T47D (cell line): ENCODE measurements around the gene SPHK1.

ENCODE experiments used
- DNase-seq, 2 experiments: peaks; one replicate each; pipeline versions ENCODE4 v3.0.0 to v3.0.0-alpha.2; 2011 to 2012; ENCODE audit warnings: low read depth in 1 of 2, low spot score in 1 of 2
- JUND ChIP-seq: IDR thresholded peaks from 2 replicates; pipeline ENCODE4 v1.6.1; 2012; ENCODE audit warnings: low read depth
- in situ Hi-C: cut with HindIII; loops from 2 replicates; pipeline ENCODE4 v1.10.0; 2016; ENCODE audit warnings: low sequenced_read_pairs, low pct_unique_long_range_greater_than_20kb

SPHK1 gene

DNA sequence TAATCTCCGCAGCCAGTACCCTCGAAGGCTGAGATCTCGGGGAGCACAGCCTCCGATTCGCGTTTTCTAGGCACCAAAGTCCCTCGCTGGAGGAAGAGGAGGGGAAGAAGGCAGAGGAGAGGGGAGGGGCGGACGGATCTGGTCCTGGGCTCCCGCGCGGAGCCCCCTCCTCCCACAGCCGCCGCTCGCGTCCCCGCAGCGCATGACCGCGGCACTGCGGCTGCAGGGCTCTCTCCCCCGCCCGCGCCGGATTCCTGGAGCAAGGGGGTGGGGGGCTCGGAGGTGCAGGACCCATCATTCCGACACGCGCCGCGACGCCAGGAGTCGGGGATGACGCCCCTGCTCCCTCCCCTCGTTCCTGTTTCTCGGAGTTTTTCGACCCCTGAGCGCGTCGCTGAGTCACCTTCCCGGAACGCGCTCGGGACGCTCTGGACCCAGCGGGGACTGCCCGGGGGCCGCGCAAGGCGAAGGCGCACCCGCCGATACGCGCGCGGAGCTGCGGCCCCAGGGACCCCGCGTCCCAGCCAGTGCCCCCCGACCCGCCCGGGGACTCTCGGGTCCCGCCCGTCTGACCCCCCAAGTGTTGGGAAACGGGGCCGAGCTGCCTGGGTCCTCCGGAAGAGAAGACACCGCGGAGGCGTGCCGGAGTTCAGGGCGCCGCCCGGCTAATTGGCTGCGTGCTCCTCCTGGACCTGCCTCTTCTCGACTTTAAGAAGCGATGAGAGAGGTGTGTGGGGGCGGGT, 1.4 kb upstream of the SPHK1 start:
- in situ Hi-C loops = no loop called here
- peak; percentile 66 to 93 for DNase-seq
- TF ChIP-seq JUND = no peak

DNA sequence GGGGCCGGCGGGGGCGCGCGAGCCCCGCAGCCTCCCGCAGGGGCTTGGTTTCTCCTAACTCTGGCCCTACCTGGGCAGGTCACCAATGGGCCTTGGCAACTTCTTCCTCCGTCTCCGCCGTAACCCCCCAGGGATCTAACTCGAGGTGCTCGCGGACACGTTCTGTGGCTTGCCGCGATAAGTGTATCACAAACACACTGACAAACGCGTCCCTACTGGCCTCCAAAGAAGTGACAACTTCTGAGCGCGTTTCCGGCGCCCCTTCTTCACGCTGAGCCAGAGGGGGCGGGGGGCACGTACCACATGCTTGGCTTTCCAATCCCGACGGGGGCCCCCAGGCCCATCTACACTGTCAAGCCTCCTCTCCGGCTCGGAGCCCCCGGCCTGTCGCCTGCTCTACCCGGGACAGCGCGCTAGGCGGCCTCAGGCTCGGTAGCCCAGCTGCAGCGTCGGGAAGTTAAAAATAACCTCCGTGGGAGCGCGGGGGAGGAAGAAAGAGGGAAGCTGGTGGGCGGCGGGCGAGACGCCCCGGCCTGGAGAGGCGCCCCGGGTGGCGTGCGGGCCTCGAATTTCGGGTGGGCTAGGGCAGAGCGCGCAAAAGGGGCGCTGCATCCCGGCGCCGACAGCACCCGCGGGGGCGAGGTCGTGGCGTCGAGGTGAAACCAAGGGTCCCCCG, 725 bp upstream of the SPHK1 start:
- DNase-seq = peak; percentile 51 to 73
- in situ Hi-C loops = no loop called here
- no peak for TF ChIP-seq JUND

DNA sequence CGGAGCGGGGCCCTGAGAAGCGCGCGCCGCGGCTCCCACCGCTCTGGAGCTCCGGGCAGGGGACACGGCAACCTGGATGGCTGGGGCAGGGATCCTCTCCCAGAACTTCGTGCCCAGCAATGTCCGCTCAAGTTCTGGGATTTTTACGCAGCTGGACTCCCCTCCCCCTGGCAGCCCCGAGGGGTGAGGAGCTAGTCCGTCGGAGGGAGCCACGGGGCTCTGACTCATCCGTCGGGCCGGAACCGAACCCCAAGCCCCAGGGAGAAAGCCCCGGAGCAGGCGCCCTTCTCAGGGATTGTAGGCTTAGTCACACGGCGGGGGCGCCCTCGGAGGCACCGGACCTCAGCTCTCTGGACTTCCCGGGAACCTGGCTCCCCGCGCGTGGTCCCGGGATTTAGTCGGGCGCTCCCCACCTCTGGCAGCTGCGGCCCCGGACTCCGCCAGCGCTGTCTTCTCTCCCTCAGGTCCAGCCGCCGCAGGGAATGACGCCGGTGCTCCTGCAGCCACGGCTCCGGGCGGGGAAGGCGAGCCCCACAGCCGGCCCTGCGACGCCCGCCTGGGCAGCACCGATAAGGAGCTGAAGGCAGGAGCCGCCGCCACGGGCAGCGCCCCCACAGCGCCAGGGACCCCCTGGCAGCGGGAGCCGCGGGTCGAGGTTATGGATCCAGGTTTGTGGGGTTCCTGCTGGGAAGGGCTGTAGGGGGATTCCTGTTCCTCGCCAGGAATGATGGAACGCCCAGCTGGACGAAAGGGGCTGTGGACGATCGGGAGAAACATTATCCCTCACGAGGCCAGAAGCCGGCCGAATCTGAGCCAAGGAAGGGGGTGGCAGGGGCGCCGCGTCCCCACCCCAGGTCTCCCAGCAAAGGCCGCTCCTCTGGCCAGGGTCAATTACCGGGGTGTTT, 830 bp downstream of the SPHK1 start:
- in situ Hi-C loops = no loop called here
- TF ChIP-seq JUND = no peak
- peak in 1 of 2 experiments; percentile 43 for DNase-seq

DNA sequence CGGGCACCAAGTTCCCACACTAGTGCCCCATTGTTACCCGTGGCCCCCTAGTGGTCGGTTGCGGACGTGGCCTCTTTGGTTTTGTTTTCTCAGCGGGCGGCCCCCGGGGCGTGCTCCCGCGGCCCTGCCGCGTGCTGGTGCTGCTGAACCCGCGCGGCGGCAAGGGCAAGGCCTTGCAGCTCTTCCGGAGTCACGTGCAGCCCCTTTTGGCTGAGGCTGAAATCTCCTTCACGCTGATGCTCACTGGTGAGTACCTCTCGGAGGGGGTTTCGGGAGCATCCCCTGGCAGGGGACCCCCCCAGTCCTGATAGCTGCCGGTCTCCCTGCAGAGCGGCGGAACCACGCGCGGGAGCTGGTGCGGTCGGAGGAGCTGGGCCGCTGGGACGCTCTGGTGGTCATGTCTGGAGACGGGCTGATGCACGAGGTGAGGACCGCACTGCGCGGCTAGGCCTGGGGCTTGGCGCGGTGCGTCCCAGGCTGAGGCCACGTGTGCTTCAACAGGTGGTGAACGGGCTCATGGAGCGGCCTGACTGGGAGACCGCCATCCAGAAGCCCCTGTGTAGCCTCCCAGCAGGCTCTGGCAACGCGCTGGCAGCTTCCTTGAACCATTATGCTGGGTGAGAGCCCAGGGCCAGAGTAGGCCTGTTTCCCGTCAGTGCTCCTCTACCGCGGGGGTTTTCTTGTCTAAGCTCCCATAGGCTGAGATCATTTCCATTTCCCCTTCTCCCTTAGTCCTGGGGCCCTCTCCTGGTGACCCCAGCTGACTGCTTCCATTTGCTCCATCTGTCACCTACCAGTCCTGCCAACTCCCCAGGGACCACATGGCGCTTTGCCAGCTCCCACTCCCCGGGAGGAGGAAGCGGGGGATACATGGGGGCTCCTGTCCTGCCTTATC, 1.7 kb downstream of the SPHK1 start:
- TF ChIP-seq JUND = no peak
- in situ Hi-C loops = no loop called here

DNA sequence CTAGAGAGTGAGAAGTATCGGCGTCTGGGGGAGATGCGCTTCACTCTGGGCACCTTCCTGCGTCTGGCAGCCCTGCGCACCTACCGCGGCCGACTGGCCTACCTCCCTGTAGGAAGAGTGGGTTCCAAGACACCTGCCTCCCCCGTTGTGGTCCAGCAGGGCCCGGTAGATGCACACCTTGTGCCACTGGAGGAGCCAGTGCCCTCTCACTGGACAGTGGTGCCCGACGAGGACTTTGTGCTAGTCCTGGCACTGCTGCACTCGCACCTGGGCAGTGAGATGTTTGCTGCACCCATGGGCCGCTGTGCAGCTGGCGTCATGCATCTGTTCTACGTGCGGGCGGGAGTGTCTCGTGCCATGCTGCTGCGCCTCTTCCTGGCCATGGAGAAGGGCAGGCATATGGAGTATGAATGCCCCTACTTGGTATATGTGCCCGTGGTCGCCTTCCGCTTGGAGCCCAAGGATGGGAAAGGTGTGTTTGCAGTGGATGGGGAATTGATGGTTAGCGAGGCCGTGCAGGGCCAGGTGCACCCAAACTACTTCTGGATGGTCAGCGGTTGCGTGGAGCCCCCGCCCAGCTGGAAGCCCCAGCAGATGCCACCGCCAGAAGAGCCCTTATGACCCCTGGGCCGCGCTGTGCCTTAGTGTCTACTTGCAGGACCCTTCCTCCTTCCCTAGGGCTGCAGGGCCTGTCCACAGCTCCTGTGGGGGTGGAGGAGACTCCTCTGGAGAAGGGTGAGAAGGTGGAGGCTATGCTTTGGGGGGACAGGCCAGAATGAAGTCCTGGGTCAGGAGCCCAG, 2.8 kb downstream of the SPHK1 start:
- DNase-seq = no peak
- in situ Hi-C loops = no loop called here
- no peak for TF ChIP-seq JUND

More for the DNA sequence above, 1.7 kb downstream of the SPHK1 start:
- DNase-seq = peak; percentile 85 to 98

DNA sequence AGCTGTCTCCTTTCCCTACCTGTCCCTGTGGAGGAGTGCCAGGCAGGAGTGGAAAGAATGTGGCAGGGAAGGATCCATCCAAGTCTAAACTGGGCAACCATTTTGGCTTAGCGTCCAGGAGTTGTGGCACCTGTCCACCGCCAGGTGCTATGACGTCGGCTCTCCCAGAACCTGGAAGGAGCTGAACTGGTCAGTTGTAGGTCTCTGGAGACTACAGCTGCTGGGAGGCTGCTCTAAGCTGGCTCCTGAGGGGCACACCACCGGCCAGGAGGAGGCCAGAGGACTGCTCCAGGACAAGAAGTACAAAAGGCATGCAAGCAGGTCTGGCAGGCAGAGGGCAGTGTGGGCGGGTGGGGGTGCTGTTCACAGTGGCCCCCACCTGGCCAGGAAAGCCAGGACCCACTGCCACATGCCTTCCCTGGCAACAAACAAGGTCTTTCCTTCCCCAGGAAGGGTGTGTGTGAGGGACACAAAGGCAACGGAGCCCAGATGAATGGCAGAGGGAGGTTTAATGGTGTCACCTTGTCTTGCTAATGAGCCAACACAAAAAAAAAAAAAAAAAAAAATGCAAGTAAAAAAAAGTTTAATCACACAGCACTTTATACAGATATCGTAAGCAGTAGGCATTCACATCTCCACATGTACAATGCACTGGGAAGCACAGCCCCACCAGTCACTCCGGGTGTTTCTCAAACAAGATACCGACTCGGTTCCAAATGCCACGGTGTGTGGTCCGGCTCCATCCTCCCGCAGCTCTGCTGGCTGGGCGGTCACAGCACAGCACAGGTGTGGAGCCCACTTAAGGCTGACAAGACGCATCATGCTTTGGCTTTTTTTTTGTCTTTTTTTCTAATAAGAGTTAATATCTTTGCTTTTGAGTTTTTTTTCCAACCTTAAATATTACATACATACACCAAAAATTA, 4.8 kb downstream of the SPHK1 start:
- in situ Hi-C loops = no loop called here
- no peak for DNase-seq
- TF ChIP-seq JUND = no peak

DNA sequence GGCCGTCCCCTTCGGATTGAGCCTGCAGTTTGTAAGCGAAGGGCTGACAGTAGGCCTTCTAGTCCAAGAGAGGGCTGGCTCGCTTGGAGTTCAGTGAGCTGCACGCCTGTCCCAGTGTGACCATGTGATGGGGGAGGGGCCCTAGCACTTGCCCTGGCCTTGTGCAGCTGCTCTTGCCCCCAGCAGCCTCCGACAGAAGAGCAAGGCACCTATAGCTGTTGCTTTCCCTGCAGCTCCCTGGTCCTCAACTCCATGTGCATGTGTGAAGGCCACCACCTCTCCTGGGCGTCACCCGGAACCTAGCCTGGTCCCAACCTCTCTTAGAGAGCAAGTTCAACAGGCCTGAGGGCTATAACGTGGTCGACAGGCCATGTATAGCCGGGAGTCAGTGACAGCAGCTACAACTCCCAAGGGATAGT, 5.6 kb downstream of the SPHK1 start:
- in situ Hi-C loops = no loop called here
- TF ChIP-seq JUND = no peak
- DNase-seq = no peak

DNA sequence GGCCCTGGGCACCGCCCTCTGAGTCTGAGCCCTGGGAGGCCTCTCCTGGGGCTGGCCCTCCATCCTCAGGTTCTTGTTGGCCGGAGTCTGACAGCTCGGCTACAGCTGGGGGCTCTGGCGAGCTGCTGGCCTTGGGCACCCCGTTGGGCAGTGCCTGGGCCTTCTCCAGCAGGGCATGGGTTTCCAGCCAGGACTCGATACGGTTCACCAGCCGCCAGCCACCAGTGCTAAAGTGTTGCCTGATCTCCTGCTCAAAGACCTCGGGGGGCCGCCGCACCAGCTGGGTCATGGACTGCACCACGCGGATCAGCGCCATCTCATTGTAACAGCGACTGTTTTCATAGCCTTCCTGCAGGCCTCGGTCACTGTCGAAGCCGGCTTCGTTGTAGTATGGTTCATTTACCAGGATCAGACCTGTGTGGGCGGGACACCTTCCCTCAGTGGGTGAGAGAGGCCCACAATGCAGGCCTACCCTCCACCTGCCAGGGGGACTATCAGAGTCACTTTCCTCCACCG, 6.8 kb downstream of the SPHK1 start:
- in situ Hi-C loops = no loop called here
- TF ChIP-seq JUND = no peak
- DNase-seq = no peak

DNA sequence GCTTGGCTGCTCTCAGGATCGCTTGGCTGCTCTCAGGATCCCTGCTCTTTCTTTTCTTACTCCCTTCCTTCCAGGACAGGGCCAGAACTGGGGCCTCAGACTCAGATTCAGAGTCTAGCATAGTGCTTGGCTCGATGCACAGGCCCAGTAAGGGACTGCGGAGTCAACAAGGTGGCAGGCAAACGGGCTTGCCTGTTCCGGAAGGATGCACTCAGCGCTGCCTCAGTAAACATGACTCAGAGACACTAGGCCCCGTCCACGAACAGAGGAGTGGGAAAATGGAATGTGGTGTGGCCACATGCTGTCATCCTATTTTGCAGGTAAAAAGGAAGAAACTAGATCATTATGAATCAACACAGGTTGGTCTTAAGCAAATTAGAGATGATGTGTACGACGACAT, 9.8 kb downstream of the SPHK1 start:
- in situ Hi-C loops = no loop called here
- no peak for DNase-seq
- TF ChIP-seq JUND = no peak

DNA sequence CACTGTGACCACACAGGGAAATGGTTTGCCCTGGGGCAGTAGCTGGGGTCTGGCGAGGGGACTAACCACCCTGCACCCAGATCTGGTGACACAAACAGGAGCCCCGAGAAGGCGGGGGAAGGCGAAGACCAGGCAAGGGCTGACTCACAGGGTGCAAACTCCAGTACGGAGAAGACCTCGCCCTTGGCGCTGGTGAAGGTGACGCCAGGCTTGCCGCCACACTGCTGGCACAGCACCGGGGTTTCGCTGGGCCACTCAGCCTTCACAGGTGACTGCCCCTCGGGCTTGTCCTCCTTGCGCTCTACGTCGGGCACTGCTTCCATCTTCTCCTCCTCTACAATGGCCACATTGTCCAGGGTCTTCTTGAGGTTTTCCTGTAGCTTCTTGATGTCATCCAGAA, 11.6 kb downstream of the SPHK1 start:
- no peak for TF ChIP-seq JUND
- DNase-seq = no peak
- in situ Hi-C loops = no loop called here
